ENCODE data around the gene ADAM8.
"Not testable (repeated sequence)": the region's sequence is repeated elsewhere in the genome, so short reads cannot be mapped to it uniquely, and the experiment has no call there.

ADAM8 gene

DNA sequence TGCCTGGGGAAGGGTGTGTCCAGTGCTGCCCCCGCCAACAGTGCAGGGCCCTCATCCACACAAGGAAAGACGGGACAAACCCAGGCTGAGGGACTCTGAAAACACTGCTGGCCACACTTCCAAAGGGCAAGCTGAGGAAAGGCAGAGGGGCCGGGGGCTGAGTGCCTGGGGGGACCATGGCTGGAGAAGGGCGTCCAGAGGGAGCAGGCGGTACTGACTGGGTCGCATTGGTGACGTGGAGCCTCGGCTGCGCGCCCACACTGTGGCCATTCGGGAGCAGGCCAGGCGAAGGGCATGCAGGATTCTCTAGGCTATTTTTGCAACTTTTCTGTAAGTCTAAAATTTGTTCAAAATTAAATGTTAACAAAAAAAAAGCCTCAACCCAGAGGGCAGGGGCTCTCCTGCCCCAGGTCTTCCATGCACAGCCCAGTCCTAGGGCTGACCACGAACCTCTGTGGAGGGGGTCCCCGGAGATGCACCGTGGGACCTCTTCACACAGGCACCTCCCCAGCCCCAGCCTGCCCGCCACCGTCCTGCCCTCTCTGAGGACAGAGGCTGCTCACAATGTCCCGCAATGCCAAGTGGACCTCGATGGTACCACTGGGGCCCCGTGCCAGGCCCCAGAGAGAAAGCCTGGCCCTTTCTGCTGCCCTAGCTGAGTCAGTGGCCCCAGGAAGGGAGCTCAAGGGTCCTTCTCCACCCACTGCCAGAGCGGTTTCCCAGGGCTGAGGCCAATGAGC is 10.4 kb downstream of the ADAM8 start:
- DNase-seq, result no peak

DNA sequence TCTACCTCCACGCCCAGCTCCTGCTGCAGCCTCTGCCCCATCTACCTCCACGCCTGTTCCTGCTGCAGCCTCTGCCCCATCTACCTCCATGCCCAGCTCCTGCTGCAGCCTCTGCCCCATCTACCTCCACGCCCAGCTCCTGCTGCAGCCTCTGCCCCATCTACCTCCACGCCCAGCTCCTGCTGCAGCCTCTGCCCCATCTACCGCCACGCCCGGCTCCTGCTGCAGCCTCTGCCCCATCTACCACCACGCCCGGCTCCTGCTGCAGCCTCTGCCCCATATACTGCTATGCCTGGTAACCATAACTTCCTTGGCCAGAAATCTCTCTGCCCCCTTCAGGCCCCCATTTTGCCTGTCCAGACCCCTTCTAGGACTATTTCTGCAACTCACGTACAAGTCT is 11.6 kb downstream of the ADAM8 start:
- not testable (repeated sequence) for DNase-seq

DNA sequence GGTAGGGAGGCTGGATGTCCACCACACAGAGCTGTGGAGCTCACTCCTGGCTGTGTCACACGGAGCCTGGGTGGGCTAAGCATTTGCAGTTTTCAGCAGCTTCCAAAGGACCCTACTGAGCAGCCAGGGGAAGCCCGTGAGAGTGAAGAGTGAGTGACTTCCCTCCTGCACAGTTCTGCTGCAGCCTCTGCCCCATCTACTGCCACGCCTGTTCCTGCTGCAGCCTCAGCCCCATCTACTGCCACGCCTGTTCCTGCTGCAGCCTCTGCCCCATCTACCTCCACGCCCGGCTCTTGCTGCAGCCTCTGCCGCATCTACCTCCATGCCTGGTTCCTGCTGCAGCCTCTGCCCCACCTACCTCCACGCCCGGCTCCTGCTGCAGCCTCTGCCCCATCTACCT is 12.2 kb downstream of the ADAM8 start:
- DNase-seq, result no peak

DNA sequence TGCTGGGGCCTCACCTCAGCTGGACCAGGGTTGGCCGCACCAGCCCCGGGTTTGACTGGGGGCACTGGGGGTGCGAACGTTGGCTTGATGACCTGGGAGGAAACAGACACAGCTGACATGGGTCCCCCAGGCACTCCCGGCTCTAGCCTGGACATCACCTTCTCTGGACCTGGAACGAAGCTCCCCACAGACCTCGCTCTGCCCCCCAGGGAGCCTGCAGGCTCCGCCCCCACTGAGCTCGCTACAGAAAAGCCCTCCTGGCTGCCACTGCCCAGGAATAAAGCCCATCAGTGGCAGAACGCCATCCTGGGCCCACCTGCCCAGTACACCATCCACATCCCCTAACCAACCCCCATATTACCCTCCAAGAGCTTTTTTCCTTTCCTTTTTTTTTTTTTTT is 13.0 kb downstream of the ADAM8 start:
- no peak for DNase-seq

DNA sequence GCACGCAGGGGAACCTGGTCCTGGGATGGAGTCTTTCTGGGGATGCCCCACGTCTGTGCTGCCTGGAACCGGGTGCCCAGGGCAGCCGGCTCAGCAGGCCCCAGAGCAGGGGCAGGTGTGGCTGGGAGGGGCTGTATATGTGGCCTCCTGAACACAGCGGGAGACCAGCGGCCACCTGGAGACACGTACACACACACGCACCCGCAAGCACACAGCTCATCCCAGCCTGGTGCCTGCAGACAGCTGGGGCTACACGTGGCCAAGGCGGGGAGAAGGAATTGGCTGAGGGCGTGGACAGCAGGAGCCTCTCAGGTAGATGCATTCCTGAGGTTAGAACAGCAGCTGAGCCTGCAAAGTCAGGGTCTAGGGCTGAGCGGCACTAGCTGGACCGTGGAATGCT is 14.0 kb downstream of the ADAM8 start:
- DNase-seq, result no peak

DNA sequence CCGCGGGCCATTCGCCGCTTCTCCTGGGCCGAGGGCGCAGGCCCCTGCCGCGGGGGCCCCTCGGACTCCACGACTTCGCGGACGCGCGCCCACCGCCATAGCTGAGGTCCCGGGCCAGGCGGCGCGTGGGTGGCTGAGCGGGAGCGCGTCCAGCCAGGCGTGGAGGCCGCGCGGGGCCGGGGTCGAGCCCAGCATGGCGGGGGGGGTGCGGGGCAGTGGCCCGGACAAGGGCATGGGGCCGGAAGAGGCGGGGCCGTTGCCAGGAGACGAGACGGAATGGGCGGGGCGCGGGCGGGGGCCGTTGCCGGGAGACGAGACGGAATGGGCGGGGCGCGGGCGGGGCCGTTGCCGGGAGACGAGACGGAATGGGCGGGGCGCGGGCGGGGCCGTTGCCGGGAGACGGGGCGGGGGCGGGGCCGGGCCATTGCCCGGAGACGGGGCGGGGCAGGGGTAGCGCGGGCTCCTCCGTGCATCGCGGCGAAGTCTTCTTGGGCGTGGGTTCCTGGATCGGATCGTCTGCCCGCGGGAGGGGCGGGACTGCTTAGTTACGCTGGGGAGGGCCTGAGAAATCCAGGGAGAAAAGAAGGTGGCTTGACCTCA is 14.8 kb downstream of the ADAM8 start:
- DNase-seq, result peak; percentile 63 to 83

DNA sequence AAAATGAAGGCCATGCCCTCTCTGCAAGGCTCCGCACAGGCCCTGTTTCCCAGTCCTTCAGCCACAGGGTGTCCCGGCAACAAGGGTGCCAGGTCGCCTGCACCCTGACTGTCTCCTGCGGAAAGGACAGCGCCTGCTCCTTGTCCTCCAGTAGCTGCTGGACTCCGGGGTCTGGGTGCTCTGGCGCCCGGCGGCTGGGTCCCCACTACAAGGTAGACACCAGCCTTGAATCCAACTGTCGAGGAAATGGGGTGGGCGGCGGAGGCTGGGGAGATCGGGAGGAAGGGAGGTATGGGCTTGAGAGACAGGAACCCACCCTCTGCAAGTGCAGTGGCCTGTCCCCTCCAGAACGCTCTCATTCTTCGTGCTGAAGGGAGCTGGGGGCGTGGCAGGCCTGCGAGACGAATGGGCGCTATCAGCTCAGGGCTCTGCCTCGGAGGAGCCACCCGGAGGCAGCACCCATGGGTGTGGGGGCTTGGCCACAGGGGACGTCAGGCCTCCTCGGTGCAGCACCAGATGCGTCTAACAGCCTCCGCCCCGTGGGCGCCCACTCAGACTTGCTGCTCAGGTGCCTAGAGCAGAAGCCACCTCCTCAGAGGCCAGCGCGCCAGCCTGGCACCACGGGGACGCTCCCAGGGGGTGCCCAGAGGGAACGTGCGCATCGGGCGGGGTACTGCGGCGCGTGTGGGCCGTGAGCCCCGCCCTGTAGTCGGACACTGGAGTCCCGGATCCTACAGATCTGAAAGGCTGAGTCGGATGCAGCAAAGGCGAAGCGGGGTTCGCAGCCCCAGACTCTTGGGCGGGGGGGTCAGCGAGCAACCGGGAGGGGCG is 15.6 kb downstream of the ADAM8 start:
- peak in 1 of 2 donors; percentile 41 for DNase-seq

DNA sequence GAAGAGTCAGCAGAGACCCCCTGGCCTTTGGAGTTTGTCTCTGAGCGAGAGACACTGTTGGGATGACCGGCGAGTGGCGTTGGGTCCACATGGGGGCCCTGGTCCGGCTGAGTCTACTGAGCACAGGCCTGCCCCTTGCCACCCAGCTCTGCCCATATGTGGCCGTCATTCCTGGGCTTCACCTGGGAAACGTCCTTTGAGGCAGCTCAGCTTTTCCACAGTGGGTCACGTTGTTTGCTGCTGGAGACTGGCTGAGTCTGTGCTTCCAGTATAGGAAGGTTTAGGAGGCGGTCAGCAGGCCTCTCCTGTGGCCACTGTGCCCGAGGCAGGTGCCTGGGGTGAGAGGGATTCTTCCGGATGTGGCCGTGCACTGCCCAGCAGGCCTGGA is 17.1 kb downstream of the ADAM8 start:
- DNase-seq, result no peak

DNA sequence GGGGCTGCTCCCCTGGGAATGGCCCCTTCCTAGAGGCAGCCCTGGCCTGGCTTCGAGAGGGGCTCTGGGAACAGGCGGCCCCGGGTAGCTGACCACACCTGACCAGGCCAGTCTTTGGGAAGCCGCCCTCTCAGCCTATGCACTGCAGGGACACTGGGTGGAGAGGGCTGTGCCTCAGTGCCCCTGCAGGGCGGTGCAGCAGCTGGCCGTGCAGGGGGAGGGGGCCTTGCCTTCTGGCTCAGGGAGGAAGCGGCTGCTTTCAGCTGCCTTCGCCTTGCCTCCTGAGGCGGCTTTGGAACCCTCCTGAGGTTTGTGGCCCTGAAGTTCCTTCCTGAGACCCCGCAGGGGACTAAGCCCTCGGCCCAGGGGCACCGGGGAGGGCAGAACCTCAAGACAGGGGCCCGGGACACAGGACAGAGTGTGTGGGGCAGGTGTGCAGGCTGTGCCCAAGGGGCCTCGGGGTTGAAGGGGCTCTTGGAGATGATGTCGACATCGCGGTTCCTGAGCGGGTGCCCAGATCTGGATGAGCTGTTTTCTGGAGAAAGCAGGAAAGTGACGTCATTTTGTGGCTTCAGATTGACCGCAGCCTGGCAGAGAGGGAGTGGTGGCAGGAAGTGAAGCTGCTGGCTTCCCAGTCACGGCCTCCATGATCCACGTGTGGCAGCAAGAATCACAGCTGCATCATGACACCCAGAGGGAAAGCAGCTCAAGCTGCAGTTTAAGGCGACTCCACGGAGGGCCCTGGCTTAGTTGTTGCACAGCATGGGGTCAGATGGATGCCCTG is 17.7 kb downstream of the ADAM8 start:
- peak in 1 of 2 donors; percentile 56 for DNase-seq

DNA sequence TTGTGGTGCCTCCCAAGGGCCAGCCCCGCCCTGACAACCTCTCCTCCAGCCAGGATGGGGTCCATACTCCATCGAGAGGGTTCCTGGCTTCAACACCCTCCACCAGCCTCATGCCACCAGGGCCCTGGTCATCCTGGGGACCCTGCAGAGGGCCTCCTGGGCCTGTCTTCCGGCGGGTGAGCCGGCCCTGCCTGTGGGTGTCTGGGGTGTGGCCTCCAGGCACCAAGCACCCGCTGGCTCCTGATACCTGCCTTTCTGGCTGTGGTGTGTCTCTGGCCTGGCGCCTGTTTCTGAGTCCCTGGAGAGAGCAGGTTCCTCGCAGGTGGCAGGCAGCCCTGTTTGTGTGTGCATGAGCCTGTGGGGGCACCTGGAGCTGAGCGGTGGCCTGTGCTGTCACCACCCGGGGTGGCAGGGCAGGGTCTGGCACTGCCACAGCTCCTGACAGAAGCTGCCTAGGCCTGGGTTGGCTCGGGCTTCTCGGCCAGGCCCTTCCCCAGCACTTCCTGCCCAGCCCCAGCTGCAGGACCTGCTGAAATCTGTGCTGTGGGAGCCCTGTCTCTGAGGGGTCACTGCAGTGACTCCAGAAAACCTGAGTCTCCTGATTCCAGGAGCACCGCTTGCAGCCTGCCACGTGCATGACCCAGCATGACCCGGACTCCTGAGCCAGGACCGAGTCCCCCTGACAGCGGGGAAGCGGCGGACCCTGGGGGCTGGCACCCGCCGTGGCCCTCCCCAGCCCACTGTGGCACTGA is 18.4 kb downstream of the ADAM8 start:
- DNase-seq, result no peak

DNA sequence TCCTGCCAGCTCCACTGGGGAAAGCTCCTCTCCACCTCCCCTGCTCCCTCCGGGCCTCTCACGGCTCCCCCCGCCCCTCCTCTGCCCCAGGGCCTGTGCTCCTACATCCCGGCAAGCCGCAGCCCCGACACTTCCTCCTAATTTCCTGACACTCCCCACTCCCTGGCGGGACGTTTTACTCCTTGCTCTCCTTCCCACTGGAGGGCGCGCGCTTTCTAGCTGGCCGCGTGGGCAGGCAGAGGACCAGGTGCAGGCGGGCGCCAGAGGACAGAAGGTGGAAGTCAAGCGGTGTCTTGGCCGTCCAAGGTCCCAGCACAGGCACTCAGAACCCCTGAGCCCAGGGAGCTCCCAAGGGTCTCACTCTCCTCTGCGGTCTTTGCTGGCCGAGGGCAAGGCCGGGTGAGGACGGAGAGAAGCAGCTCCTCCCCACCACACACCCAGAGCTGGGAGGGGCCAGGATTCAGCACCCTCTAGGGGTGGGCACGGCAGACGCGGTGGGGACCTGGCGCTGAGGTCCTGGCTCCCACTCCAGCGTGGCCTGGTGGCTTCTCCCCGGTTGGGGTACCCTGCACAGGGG is 19.1 kb downstream of the ADAM8 start:
- DNase-seq, result no peak

DNA sequence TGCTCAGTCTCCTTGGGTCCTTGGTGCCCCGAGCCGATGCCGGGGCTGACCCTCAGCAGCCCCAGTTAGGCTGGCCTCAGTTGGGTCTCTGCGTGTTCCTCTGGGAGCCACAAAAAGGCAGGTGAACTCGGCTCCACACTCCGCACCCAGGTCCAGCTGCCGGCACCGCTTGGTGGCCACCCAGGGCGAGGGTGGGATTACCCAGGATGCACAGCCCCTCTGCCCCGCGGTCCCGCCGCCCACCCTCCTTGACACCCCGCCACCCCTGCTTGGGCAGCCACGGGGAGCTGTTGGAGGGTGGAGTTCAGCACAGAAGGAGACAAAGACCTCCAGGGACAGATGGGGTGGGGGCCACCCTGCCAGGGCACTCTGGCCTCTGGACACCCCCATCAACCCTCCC is 21.3 kb downstream of the ADAM8 start:
- DNase-seq, result no peak

DNA sequence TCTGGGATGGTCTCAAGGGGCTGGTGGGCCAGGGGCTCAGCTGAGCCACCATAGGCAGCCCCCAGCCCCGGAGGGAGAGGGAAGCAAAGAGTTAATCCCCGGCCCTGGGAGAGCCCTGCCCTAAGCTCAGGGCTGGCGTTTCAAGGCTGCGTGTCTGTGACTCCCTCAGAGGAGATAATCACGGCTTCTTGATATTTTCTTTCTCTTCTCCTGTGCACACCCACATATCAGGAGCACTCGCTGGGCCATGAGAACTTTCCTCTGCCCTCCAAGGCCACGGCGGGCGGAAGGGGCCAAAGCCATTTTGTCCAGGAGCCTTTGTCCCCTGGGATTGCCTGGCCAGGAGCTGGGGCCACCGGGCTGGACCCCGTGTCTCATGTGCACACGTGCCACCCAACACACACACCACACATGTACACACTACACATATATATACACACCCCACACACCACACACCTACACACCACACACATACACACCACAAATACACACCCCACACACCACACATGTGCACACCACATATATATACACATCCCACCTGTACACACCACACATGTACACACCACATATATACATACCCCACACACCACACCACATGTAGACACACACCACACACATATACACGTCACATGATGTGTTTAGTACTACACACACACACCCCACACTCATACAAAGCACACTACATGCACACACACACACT is 22.1 kb downstream of the ADAM8 start:
- DNase-seq, result no peak

DNA sequence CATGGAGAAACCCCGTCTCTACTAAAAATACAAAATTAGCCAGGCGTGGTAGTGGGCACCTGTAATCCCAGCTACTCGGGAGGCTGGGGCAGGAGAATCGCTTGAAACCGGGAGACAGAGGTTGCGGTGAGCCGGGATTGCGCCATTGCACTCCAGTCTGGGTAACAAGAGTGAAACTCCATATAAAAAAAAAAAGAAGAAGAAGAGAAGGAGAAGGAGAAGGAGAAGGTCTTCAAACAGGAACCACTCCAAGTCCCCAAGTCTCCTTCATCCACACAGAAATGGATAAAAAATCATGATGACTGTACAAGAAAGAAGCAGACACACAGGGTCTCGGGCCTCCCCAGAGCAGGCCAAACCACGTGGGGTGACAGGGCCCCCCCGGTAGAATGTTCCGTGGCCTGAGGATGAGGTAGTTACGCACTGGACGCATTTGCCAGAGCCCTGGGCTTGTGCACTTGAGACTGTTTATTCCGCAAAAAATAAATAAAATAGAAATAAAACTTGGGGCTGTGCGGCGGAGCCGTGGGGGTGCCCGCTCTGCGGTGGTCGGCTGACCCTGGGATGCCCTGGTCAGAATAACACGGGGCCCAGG is 23.2 kb downstream of the ADAM8 start:
- no peak for DNase-seq

DNA sequence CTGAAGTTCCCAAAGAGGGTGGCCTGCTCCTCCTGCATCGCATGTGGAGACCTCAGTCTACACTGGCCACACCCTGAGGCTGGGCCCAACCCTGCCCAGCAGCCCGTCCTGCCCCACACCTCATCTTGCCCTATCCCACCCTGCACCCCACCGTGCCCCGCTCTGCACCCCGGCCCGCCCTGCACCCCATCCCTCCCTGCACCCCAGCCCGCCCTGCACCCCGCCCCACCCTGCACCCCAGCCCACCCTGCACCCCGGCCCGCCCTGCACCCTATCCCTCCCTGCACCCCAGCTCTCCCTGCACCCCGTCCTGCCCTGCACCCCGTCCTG is 24.5 kb downstream of the ADAM8 start:
- DNase-seq, result no peak

DNA sequence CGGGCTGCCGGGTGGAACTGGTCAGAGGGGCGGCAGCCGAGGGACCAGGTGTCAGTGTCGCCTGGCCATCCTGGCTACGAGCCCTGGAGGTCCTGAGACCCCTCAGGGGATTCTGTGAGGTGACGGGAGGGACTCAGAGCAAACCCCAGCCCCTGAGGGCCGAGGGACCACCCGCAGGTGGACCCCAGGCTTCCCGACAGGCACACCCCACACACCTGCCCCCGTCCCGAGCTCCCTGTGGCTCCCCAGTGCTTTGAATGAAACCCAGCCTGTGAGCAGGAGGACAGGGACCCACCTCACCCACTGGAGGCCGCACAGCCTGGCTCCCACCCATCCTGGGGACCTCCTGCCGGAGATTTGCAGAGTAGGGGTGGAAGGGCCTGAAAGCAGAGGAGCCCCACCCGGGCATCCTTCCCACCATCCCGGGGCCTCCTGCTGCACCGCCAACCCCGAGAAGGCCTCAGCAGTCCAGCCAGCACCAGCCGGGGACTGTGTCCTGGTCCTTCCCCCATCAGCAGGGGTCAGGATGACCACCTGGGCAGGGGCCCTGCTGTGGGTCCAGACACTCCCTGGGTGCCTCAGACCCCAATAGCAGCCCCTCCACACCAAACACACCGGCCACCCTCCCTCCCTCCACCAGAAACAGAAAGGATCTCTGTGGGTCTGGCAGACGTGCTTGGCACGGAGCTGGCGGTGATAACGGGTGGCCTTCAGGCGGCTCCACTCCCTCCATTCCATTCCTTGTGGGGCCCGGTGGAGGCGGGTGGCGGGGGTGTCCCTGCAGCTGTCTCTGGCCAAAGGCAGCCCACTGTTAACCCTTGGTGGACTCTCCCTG is 25.1 kb downstream of the ADAM8 start:
- DNase-seq, result no peak

DNA sequence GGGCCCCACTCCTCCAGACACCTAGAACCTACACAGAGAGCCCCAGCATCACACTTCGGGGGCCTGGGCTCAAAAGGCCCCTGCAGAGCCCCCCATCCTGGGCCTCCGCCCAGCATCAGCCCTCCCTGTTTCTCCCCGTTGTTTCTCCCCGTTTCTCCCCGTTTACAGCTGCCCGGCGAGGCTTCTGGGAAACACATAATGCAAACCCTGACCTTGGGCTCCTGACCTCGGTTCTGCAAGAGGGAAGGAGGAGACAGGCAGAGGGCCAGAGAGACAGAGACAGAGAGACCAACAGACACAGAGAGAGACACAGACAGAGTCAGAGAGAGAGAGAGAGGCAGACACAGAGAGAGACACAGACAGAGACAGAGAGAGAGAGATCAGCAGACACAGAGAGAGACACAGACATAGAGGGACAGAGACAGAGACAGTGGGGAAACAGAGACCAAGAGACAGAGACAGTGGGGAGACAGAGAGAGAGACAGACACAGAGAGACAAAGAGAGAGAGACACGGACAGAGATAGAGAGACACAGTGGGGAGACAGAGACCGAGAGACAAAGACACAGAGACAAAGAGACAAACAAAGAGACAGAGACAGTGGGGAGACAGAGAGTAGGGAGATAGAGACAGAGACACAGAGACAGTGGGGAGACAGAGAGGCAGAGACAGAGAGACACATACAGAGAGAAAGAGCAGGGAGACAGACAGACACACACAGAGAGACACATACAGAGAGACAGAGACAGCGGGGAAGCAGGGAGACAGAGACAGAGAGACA is 26.5 kb downstream of the ADAM8 start:
- DNase-seq, result no peak

DNA sequence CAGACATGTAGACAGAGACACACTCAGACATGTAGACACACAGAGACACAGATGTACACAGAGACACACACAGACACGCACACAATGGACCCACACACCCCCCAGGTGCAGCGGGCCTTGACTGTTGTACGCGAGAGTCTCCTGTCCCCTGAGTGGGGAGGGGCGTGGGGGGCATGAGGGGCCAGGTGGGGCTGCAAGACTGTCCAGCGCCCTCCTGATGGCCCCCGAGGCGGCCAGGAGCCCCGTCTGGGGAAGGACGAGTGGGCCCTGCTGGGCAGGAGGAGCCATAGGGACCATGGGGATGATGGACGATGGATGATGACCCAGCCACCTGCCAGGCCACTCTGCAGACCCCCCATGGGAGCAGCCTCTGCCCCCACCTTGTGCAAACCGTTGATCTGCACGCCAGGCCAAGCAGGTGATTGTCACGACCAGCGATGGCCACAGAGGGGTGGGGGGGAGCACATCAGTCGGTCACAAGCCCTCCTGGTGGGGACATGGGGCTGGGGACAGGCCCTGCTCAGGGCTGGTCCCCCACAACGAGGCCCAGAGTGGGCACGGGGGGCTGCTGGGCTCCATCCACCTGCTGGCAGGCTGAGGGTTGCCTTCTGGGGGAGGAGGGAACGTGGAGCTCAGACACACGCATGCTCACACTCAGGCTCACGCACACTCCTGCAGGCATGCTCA is 27.4 kb downstream of the ADAM8 start:
- DNase-seq, result no peak

DNA sequence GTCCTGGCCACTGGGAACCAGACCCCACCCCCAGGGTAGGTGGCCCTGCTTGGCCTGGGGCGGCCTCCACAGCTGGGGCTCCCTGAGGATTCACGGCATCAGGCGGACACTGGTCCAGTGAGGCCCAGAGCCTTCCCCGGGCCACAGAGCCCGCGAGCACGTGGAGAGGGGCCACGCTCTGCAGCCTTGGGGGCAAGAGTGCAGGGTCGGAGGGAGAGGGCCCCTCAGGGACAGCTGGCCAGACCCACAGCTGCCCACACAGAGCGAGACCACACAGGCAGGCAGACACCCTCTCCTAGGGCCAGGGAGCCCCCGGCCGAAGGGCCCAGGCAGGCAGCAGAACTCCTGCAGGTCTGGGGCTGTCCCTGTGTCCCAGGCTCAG is 28.3 kb downstream of the ADAM8 start:
- DNase-seq, result no peak
